Omental fat pad (tissue), 4 donors: ENCODE data around the gene GSTM5. TPM values are rescaled to one million over a fixed set of nuclear protein-coding genes. Genes with fewer than 3 reads are reported as not detected.

ENCODE experiments used
- ATAC-seq: fragments of 150-250 bp; one replicate; pipeline ENCODE4 v1.9.1; 2016; ENCODE audit warnings: mild to moderate bottlenecking, moderate library complexity; ENCODE audit not compliant: low FRiP score
- DNase-seq: peaks from one replicate; pipeline ENCODE4 v3.0.0-alpha.2; 2019; ENCODE audit warnings: low spot score
- CTCF ChIP-seq, 3 donors: fragments of 450-650 bp; IDR thresholded peaks; one replicate each; pipeline ENCODE4 v1.5.1; 2016 to 2017; ENCODE audit warnings: antibody characterized with exemption in 3 of 3, mild to moderate bottlenecking in 3 of 3, moderate library complexity in 2 of 3
- total RNA-seq, 4 donors: library from RNA; depleted of rRNA; stranded (reverse); fragments of >200 nt; gene quantifications; one replicate each; pipeline ENCODE4 v1.1.0, GENCODE V29; 2016

Gene GSTM5
- total RNA-seq, 4 donors from 2014 or later: 4.2 to 6.6 (median 4.9) TPM

DNA sequence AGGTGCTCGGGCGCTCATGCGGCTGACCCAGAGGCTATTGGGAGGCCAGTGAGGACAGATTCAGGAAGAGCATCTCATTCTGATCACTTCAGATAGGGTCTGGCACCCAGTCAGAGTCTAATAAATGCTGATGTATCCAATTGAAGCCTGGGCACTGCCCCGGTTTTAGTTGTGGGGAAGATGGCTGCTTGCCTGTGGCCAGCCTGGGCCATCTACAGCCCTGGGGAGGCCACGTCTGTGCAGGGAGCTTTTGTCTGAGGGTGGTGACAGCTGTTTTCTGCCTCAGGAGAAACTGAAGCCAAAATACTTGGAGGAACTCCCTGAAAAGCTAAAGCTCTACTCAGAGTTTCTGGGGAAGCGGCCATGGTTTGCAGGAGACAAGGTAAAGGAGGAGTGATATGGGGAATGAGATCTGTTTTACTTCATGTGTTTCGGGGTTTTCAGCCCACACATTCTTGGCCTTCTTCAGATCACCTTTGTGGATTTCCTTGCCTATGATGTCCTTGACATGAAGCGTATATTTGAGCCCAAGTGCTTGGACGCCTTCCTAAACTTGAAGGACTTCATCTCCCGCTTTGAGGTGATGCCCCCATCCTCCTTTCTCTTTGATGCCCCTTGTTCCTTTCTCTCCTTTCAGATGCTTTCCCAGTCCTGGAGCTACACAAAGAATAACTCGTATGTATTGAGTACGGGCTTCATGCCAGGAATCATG, 2.8 kb downstream of the GSTM5 start:
- ATAC-seq: no peak
- no peak for DNase-seq
- TF ChIP-seq CTCF (IDR thresholded peaks at IDR 0.05): no peak

- ATAC-seq: peak; percentile 24
- TF ChIP-seq CTCF (IDR thresholded peaks at IDR 0.05): no peak
- DNase-seq: no peak
These were observed 4.1 kb downstream of the GSTM5 start for GRCh38 chr1:109716121-109716520.

GRCh38 chr1:109716570-109717090, 4.6 kb downstream of the GSTM5 start:
- TF ChIP-seq CTCF (IDR thresholded peaks at IDR 0.05): no peak
- no peak for DNase-seq
- ATAC-seq: no peak

DNA sequence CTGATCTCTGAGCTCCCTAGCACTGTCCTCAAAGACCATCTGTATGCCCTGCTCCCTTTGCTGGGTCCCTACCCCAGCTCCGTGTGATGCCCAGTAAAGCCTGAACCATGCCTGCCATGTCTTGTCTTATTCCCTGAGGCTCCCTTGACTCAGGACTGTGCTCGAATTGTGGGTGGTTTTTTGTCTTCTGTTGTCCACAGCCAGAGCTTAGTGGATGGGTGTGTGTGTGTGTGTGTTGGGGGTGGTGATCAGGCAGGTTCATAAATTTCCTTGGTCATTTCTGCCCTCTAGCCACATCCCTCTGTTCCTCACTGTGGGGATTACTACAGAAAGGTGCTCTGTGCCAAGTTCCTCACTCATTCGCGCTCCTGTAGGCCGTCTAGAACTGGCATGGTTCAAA, 5.7 kb downstream of the GSTM5 start:
- no peak for TF ChIP-seq CTCF (IDR thresholded peaks at IDR 0.05)
- DNase-seq (no peak), ATAC-seq (no peak)

GRCh38 chr1:109718495-109718894, 6.4 kb downstream of the GSTM5 start:
- DNase-seq (no peak), ATAC-seq (no peak)
- no peak for TF ChIP-seq CTCF (IDR thresholded peaks at IDR 0.05)

DNA sequence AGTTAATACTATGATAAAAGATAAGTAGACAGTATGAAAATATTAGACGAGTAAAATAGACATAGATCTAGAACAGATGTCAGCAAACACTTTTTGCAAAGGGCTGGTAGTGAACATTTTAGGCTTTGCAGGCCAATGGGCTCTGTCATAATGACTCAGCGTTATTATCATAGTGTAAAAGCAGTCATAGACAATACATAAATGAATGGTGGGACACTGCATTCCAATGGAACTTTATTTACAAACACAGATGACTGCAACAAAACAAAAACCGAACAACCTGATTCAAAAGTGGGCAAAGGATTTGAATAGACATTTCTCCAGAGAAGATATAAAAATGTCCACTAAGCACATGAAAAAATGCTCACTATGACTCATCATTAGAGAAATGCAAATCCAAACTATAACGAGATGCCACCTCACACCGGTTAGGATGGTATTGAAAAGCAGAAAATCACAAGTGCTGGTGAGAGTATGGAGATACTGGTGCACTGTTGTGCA, 7.3 kb downstream of the GSTM5 start:
- TF ChIP-seq CTCF (IDR thresholded peaks at IDR 0.05): no peak
- ATAC-seq (no peak), DNase-seq (no peak)

DNA sequence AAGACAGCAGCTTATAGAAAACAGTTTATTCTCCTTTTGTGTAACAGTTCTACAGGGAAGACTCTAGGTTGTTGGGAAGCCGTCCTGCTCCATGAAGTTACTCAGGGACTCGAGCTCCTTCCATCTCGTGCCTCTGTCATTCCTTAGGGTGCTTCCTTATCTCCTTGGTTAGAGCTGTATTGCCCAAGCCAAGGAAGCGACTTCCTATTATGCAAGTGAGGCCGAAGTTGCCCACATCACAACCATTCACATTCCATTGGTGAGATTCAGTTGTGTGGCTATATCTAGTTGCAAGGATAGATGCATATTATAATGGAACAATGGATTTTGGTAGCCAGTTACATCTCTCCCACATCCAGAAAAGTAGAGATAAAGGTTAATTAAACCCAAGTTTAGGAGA, 9.0 kb downstream of the GSTM5 start:
- ATAC-seq: no peak
- no peak for DNase-seq
- TF ChIP-seq CTCF (IDR thresholded peaks at IDR 0.05): no peak
